Stomach (tissue), 9 donors: Measurements from ENCODE around the gene RBM39. TPM values are rescaled to one million over a fixed set of nuclear protein-coding genes. Genes with fewer than 3 reads are reported as not detected.

Experiments
- DNase-seq, 2 donors: peaks; one replicate each; pipeline versions ENCODE4 v3.0.0 to v3.0.0-alpha.2; 2013 to 2019
- H3K27ac ChIP-seq, 5 donors: fragments of 200-600 bp in 4 of 5; sonication (generic) in 4 of 5; one replicate each; pipeline ENCODE4 v1.5.1; 2013 to 2019; ENCODE audit warnings: mild to moderate bottlenecking in 1 of 5, moderate library complexity in 1 of 5
- H3K27me3 ChIP-seq, 3 donors: fragments of 200-600 bp; sonication (generic); one replicate each; pipeline ENCODE4 v1.5.1; 2017 to 2019; ENCODE audit warnings: mixed run types in 1 of 3
- H3K36me3 ChIP-seq, 4 donors: fragments of 200-600 bp; sonication (generic); 1 replicate in 3 of 4; 2 replicates in 1 of 4; pipeline ENCODE4 v1.5.1; 2016 to 2019
- H3K4me1 ChIP-seq, 4 donors: fragments of 200-600 bp; sonication (generic); one replicate each; pipeline ENCODE4 v1.5.1; 2016 to 2019
- H3K4me3 ChIP-seq, 4 donors: fragments of 200-600 bp; sonication (generic) in 3 of 4; one replicate each; pipeline ENCODE4 v1.5.1; 2016 to 2019; ENCODE audit warnings: mild to moderate bottlenecking in 1 of 4
- H3K9me3 ChIP-seq, 4 donors: fragments of 200-600 bp; sonication (generic); one replicate each; pipeline ENCODE4 v1.5.1; 2016 to 2019
- CTCF ChIP-seq, 7 experiments: fragments of 450-650 bp in 4 of 7; fragments of 200-600 bp in 3 of 7; sonication (generic) in 3 of 7; IDR thresholded peaks; one replicate each; pipeline ENCODE4 v1.5.1; 2016 to 2019; ENCODE audit warnings: antibody characterized with exemption in 7 of 7, control low read depth in 2 of 7, mild to moderate bottlenecking in 1 of 7
- EP300 ChIP-seq: sonication (generic); formaldehyde crosslinking; IDR thresholded peaks from one replicate; pipeline ENCODE4 v1.6.1; 2017; ENCODE audit warnings: antibody characterized with exemption
- POLR2A ChIP-seq, 4 donors: fragments of 450-650 bp; IDR thresholded peaks; one replicate each; pipeline ENCODE4 v1.6.1; 2016; ENCODE audit warnings: antibody characterized with exemption in 4 of 4, control low read depth in 2 of 4, mild to moderate bottlenecking in 1 of 4, moderate library complexity in 1 of 4
- POLR2AphosphoS5 ChIP-seq, 3 donors: sonication (generic); formaldehyde crosslinking; IDR thresholded peaks; one replicate each; pipeline ENCODE4 v1.6.1; 2016; ENCODE audit warnings: antibody characterized with exemption in 3 of 3
- WGBS, 5 donors: extraction: QIAGEN DNeasy Blood & Tissue Kit in 3 of 5; methylation state at CpG; one replicate each; pipeline versions ENCODE4 v1.1.5 to v1.1.7; 2013 to 2018; 5-methylcytosine and 5-hydroxymethylcytosine counted together
- intact Hi-C: fragments of 100-400 bp; cut with DNase I; formaldehyde crosslinking; loops from one replicate; pipeline ENCODE4 v1.15.1; 2023; ENCODE audit warnings: low total_unique reads
- polyA plus RNA-seq, 3 donors: library from polyadenylated mRNA; stranded (reverse); fragments of 200-250 nt; gene quantifications; one replicate each; pipeline ENCODE4 v1.2.3, GENCODE V29; 2013
- total RNA-seq, 5 donors: library from RNA; depleted of rRNA; stranded (reverse); fragments of >200 nt; gene quantifications; one replicate each; pipeline versions ENCODE4 v1.1.0 to v1.2.3, GENCODE V29; 2014 to 2016
- donor health status: healthy with polysubstance abuse.
- donor health status: Bipolar disorder and iron deficiency.
- donor health status: healthy.

RBM39 gene
- total and polyA plus RNA-seq, 8 donors, result 93.3 to 770 (median 396) TPM

GRCh38 chr20:35738410-35739179 lies 3.5 kb downstream of the RBM39 start:
- TF ChIP-seq POLR2A (IDR thresholded peaks at IDR 0.05) (no peak), EP300 (no peak), CTCF (IDR thresholded peaks at IDR 0.05) (no peak), POLR2AphosphoS5 (IDR thresholded peaks at IDR 0.05) (no peak)
- peak overlapping the region in 2 of 4 donors; percentile 62 to 76 for H3K4me3 ChIP-seq

GRCh38 chr20:35737865-35738333 lies 4.2 kb downstream of the RBM39 start:
- peaks cover 63 to 78% (median 77%) of the 10 kb centered on the region in 4 donors for H3K36me3 ChIP-seq
- H3K9me3 ChIP-seq, result no peaks in the 10 kb centered on the region
- WGBS, 5 donors, result 91 to 95% (median 93%) methylated on average over 13 to 15 of the region's 15 CpGs
- no peak for DNase-seq
- intact Hi-C loops, result loop anchor here (10.0 kb wide), 1 partner anchor 147 kb away; no protein-coding TSS in a partner anchor
- H3K27me3 ChIP-seq, result no peaks in the 10 kb centered on the region
- TF ChIP-seq EP300 (no peak), CTCF (IDR thresholded peaks at IDR 0.05) (no peak), POLR2AphosphoS5 (IDR thresholded peaks at IDR 0.05) (no peak), POLR2A (IDR thresholded peaks at IDR 0.05) (no peak)
- peak overlapping the region in 1 of 5 donors; percentile 99 for H3K27ac ChIP-seq
- peaks cover 61 to 79% (median 71%) of the 10 kb centered on the region in 4 donors for H3K4me1 ChIP-seq
- H3K4me3 ChIP-seq, result peak overlapping the region in 2 of 4 donors; percentile 62 to 76

More at GRCh38 chr20:35738410-35739179, 3.5 kb downstream of the RBM39 start:
- no peak for DNase-seq
- H3K27me3 ChIP-seq, result no peaks in the 10 kb centered on the region
- peaks cover 60 to 79% (median 72%) of the 10 kb centered on the region in 4 donors for H3K4me1 ChIP-seq
- peaks cover 56 to 71% (median 70%) of the 10 kb centered on the region in 4 donors for H3K36me3 ChIP-seq
- intact Hi-C loops, result loop anchor here (10.0 kb wide), 1 partner anchor 146 kb away; no protein-coding TSS in a partner anchor
- no peaks in the 10 kb centered on the region for H3K9me3 ChIP-seq
- peak overlapping the region in 1 of 5 donors; percentile 99 for H3K27ac ChIP-seq
- 26 to 42% (median 29%) methylated on average over 4 of the region's 4 CpGs for WGBS, 5 donors

- no peak for DNase-seq
- Histone ChIP-seq H3K36me3 (peaks cover 77 to 98% (median 96%) of the 10 kb centered on the region in 4 donors), H3K4me1 (peaks cover 78 to 98% (median 90%) of the 10 kb centered on the region in 4 donors), H3K27ac (peak overlapping the region in 2 of 5 donors; percentile 5 to 99), H3K4me3 (peak overlapping the region in 3 of 4 donors; percentile 6 to 30 (median 24)), H3K9me3 (no peaks in the 10 kb centered on the region), H3K27me3 (no peaks in the 10 kb centered on the region)
- WGBS, 5 donors, result 22 to 45% (median 29%) methylated on average over 7 of the region's 7 CpGs
- intact Hi-C loops, result loop anchor here (10.0 kb wide), 1 partner anchor 149 kb away; no protein-coding TSS in a partner anchor
- TF ChIP-seq EP300 (no peak), CTCF (IDR thresholded peaks at IDR 0.05) (no peak), POLR2A (IDR thresholded peaks at IDR 0.05) (no peak), POLR2AphosphoS5 (IDR thresholded peaks at IDR 0.05) (no peak)
These were observed 6.1 kb downstream of the RBM39 start for GRCh38 chr20:35735826-35736470.
